ENCODE measurements around the gene SMAD2. TPM values are rescaled to one million over a fixed set of nuclear protein-coding genes. Genes with fewer than 3 reads are reported as not detected.

Gene SMAD2
- total RNA-seq, 2 experiments from 2014 or later: 156 to 166 TPM

GRCh38 chr18:47950511-47950910 lies 20.1 kb upstream of the SMAD2 start:
- Mint-ChIP-seq H3K4me3 (no peak overlapping the region), H3K27ac (no peak overlapping the region)

GRCh38 chr18:47949202-47949601 lies 18.7 kb upstream of the SMAD2 start:
- ATAC-seq: no peak
- no peak overlapping the region for H3K27ac Mint-ChIP-seq
- CTCF ChIA-PET: no interaction called here
- peaks cover 21% of the 10 kb centered on the region for H3K27me3 Mint-ChIP-seq
- H3K36me3 Mint-ChIP-seq: peaks cover 2% of the 10 kb centered on the region
- no peak overlapping the region for H3K4me3 Mint-ChIP-seq
- DNase-seq: no peak
- H3K4me1 Mint-ChIP-seq: peaks cover 30% of the 10 kb centered on the region
- H3K9me3 Mint-ChIP-seq (ENCODE audit: low read depth): peaks cover 2% of the 10 kb centered on the region

More at GRCh38 chr18:47950511-47950910, 20.1 kb upstream of the SMAD2 start:
- Mint-ChIP-seq H3K36me3 (peaks cover 2% of the 10 kb centered on the region), H3K4me1 (peaks cover 21% of the 10 kb centered on the region), H3K27me3 (peaks cover 17% of the 10 kb centered on the region), H3K9me3 (ENCODE audit: low read depth) (peaks cover 2% of the 10 kb centered on the region)
- no peak for DNase-seq
- CTCF ChIA-PET: no interaction called here
- ATAC-seq: no peak

- Mint-ChIP-seq H3K4me3 (no peak overlapping the region), H3K27ac (no peak overlapping the region), H3K4me1 (peaks cover 18% of the 10 kb centered on the region), H3K36me3 (peaks cover 2% of the 10 kb centered on the region), H3K9me3 (ENCODE audit: low read depth) (peaks cover 2% of the 10 kb centered on the region), H3K27me3 (peaks cover 29% of the 10 kb centered on the region)
- DNase-seq: no peak
- no peak for ATAC-seq
- CTCF ChIA-PET: interaction anchor here (0.7 kb wide), 1 partner anchor 495 kb away, joined by 4 read pairs; no protein-coding TSS in a partner anchor
These were observed 16.4 kb upstream of the SMAD2 start for GRCh38 chr18:47946889-47947288.

- Mint-ChIP-seq H3K4me1 (peaks cover 13% of the 10 kb centered on the region), H3K4me3 (no peak overlapping the region), H3K27ac (no peak overlapping the region), H3K27me3 (peaks cover 22% of the 10 kb centered on the region), H3K36me3 (peaks cover 2% of the 10 kb centered on the region), H3K9me3 (ENCODE audit: low read depth) (peaks cover 2% of the 10 kb centered on the region)
- ATAC-seq (peak; percentile 90), DNase-seq (no peak)
- CTCF ChIA-PET: no interaction called here
These were observed 14.8 kb upstream of the SMAD2 start for GRCh38 chr18:47944972-47945852.

- ATAC-seq: peak; percentile 45
- Mint-ChIP-seq H3K36me3 (no peaks in the 10 kb centered on the region), H3K4me3 (no peak overlapping the region), H3K9me3 (ENCODE audit: low read depth) (no peaks in the 10 kb centered on the region), H3K4me1 (peaks cover 10% of the 10 kb centered on the region), H3K27me3 (peaks cover under 1% of the 10 kb centered on the region), H3K27ac (no peak overlapping the region)
- CTCF ChIA-PET: interaction anchor here (0.6 to 2.1 kb wide), 4 partner anchors 17 to 165 kb away, joined by 3 to 5 read pairs (median 4); no protein-coding TSS in a partner anchor
- DNase-seq: peak; percentile 68
These were observed 6.5 kb upstream of the SMAD2 start for GRCh38 chr18:47936952-47937351.

- ATAC-seq: no peak
- no peak for DNase-seq
- Mint-ChIP-seq H3K4me1 (peaks cover 14% of the 10 kb centered on the region), H3K4me3 (no peak overlapping the region), H3K27me3 (no peaks in the 10 kb centered on the region), H3K36me3 (no peaks in the 10 kb centered on the region), H3K9me3 (ENCODE audit: low read depth) (no peaks in the 10 kb centered on the region), H3K27ac (no peak overlapping the region)
- CTCF ChIA-PET: interaction anchor here (1.2 to 2.1 kb wide), 3 partner anchors 18 to 62 kb away, joined by 3 to 5 read pairs (median 4); no protein-coding TSS in a partner anchor
These were observed 5.0 kb upstream of the SMAD2 start for GRCh38 chr18:47935321-47936055.

- H3K27ac Mint-ChIP-seq: no peak overlapping the region
These were observed 2.1 kb upstream of the SMAD2 start for GRCh38 chr18:47932603-47933002.

GRCh38 chr18:47932190-47932589 lies 1.7 kb upstream of the SMAD2 start:
- Mint-ChIP-seq H3K4me3 (peak overlapping the region; percentile 82), H3K4me1 (peaks cover 30% of the 10 kb centered on the region), H3K27ac (peak overlapping the region; percentile 86), H3K27me3 (no peaks in the 10 kb centered on the region), H3K36me3 (peaks cover 9% of the 10 kb centered on the region), H3K9me3 (ENCODE audit: low read depth) (no peaks in the 10 kb centered on the region)
- DNase-seq (no peak), ATAC-seq (no peak)
- CTCF ChIA-PET: interaction anchor here (0.9 to 1.1 kb wide), 2 partner anchors 84 kb away, joined by 3 read pairs; no protein-coding TSS in a partner anchor

More at GRCh38 chr18:47932603-47933002, 2.1 kb upstream of the SMAD2 start:
- Mint-ChIP-seq H3K27me3 (no peaks in the 10 kb centered on the region), H3K9me3 (ENCODE audit: low read depth) (no peaks in the 10 kb centered on the region), H3K4me1 (peaks cover 27% of the 10 kb centered on the region), H3K36me3 (peaks cover 8% of the 10 kb centered on the region), H3K4me3 (no peak overlapping the region)
- CTCF ChIA-PET: interaction anchor here (0.9 to 1.1 kb wide), 2 partner anchors 84 kb away, joined by 3 read pairs; no protein-coding TSS in a partner anchor
- ATAC-seq (no peak), DNase-seq (no peak)

- DNase-seq (peak; percentile 61), ATAC-seq (no peak)
- Mint-ChIP-seq H3K36me3 (peaks cover 10% of the 10 kb centered on the region), H3K27ac (peak overlapping the region; percentile 86), H3K4me3 (peak overlapping the region; percentile 82), H3K27me3 (no peaks in the 10 kb centered on the region), H3K9me3 (ENCODE audit: low read depth) (no peaks in the 10 kb centered on the region), H3K4me1 (peaks cover 34% of the 10 kb centered on the region)
- CTCF ChIA-PET: no interaction called here
These were observed 1.3 kb upstream of the SMAD2 start for GRCh38 chr18:47931718-47932103.

GRCh38 chr18:47930931-47931717 lies 665 bp upstream of the SMAD2 start:
- Mint-ChIP-seq H3K4me1 (peaks cover 40% of the 10 kb centered on the region), H3K36me3 (peaks cover 10% of the 10 kb centered on the region), H3K4me3 (peak overlapping the region; percentile 82), H3K27me3 (no peaks in the 10 kb centered on the region), H3K9me3 (ENCODE audit: low read depth) (no peaks in the 10 kb centered on the region), H3K27ac (peak overlapping the region; percentile 86)
- CTCF ChIA-PET: interaction anchor here (0.7 to 2.1 kb wide), 5 partner anchors 8 to 159 kb away, joined by 3 to 6 read pairs (median 4); no protein-coding TSS in a partner anchor
- peak; percentile 84 for ATAC-seq
- peak; percentile 97 for DNase-seq

GRCh38 chr18:47929681-47930198 lies 719 bp downstream of the SMAD2 start:
- CTCF ChIA-PET: interaction anchor here (1.4 to 2.1 kb wide), 3 partner anchors 10 to 157 kb away, joined by 4 to 6 read pairs (median 5); no protein-coding TSS in a partner anchor
- Mint-ChIP-seq H3K9me3 (ENCODE audit: low read depth) (no peaks in the 10 kb centered on the region), H3K36me3 (peaks cover 10% of the 10 kb centered on the region), H3K27me3 (no peaks in the 10 kb centered on the region), H3K4me3 (peak overlapping the region; percentile 96), H3K27ac (peak overlapping the region; percentile 94), H3K4me1 (peaks cover 51% of the 10 kb centered on the region)
- ATAC-seq: no peak
- DNase-seq: no peak

- peak overlapping the region; percentile 95 for H3K27ac Mint-ChIP-seq
- peak; percentile 69 for DNase-seq
- H3K4me1 Mint-ChIP-seq: peaks cover 54% of the 10 kb centered on the region
- H3K4me3 Mint-ChIP-seq: peak overlapping the region; percentile 96
- CTCF ChIA-PET: interaction anchor here (1.3 to 1.6 kb wide), 3 partner anchors 14 to 154 kb away, joined by 3 to 4 read pairs (median 3); no protein-coding TSS in a partner anchor
- peaks cover 10% of the 10 kb centered on the region for H3K36me3 Mint-ChIP-seq
- H3K27me3 Mint-ChIP-seq: no peaks in the 10 kb centered on the region
- ATAC-seq: no peak
- no peaks in the 10 kb centered on the region for H3K9me3 Mint-ChIP-seq (ENCODE audit: low read depth)
These were observed 2.0 kb downstream of the SMAD2 start for GRCh38 chr18:47928466-47928865.

All from activated CD8-positive, alpha-beta memory T cell treated with anti-CD3 and anti-CD28 coated beads, Interleukin-2, amount 10 ng/mL, durations not matched to agents 7 days and 5 days (primary cell).